CMK (cell line): ENCODE data around the gene GLT8D2.

Experiments used
- DNase-seq: peaks from one replicate; pipeline ENCODE4 v3.0.0-alpha.2; 2010; ENCODE audit warnings: low read depth

GLT8D2 gene

GRCh38 chr12:103948746-103949406, 101.1 kb downstream of the GLT8D2 start:
- DNase-seq = no peak

- DNase-seq = no peak
Measured at GRCh38 chr12:103947871-103948555, 102.0 kb downstream of the GLT8D2 start.

GRCh38 chr12:103944964-103945363, 105.0 kb downstream of the GLT8D2 start:
- DNase-seq = no peak
